ENCODE data around the gene MRPL3.

DNA sequence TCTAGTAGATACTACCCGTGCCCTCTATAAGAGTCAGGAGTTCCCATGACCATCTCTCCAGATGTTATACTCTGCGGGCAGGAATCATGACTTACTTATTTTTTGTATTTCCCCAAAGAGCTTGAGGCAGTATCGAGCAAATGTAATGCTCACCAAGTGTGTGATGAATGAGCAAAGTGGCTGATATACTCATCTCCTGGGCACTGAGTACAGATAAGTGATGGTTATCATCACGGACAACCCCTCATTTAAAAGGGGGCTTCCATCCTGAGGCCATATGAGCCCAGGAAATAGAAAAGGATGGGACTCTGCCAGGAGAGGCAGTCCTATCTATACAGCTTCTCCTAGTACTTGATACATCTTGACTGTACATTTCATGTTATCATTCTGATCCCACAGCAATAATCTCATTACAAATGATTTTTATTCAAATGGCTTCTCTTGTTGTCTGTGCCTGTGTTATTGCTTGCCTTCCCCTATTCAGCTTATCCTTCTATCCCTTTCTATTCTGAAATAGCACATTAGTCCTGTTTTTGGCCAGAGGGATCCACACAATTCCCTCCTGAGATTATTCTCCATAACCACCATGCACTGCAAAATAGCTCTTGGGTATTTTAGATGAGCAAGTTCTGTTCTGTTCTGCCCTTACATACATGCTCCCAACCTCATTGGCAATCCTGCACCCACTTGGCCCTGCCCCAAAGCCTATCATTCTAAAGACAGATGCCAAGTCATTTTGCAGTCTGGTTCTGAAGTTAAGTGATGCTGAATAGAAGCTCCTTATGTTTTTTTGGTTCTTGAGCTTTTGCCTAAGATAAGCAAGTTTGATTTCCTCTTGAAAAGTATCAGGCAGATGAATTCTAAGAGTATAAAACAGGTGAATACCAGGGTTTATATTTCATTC is 48.0 kb upstream of the MRPL3 start:
- TF ChIP-seq CTCF (IDR thresholded peaks at IDR 0.05) (no peak), POLR2A (IDR thresholded peaks at IDR 0.05) (no peak), POLR2AphosphoS5 (IDR thresholded peaks at IDR 0.05) (no peak)
